Activated CD4-positive, CD25-positive, alpha-beta regulatory T cell treated with anti-CD3 and anti-CD28 coated beads, Interleukin-2, amount 50 U/mL, for 16 hours (primary cell): ENCODE measurements around the gene CRHR1.
"Not testable (repeated sequence)": the region's sequence is repeated elsewhere in the genome, so short reads cannot be mapped to it uniquely, and the experiment has no call there.

Source experiments
- DNase-seq: peaks from one replicate; pipeline ENCODE4 v3.0.0-alpha.2; 2020; ENCODE audit warnings: low read depth, low spot score

CRHR1 gene

DNA sequence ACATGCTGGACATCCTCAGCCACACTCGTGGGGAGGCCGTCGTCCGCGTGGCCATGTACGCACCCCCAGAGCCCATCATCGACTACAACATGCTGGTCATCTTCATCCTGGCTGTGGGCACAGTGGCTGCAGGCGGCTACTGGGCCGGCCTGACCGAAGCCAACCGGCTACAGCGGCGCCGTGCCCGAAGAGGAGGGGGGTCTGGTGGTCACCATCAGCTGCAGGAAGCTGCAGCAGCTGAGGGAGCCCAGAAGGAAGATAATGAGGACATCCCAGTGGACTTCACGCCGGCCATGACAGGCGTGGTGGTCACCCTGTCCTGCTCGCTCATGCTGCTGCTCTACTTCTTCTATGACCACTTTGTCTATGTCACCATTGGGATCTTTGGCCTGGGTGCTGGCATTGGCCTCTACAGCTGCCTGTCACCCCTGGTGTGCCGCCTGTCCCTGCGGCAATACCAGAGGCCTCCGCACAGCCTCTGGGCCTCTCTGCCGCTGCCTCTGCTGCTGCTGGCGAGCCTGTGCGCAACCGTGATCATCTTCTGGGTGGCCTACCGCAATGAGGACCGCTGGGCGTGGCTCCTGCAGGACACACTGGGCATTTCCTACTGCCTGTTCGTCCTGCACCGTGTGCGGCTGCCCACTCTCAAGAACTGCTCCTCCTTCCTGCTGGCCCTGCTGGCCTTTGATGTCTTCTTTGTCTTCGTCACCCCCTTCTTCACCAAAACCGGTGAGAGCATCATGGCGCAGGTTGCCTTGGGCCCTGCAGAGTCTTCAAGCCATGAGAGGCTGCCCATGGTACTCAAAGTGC is 61.5 kb downstream of the CRHR1 start:
- DNase-seq: no peak

GRCh38 chr17:45846223-45846622 is 62.1 kb downstream of the CRHR1 start:
- no peak for DNase-seq

DNA sequence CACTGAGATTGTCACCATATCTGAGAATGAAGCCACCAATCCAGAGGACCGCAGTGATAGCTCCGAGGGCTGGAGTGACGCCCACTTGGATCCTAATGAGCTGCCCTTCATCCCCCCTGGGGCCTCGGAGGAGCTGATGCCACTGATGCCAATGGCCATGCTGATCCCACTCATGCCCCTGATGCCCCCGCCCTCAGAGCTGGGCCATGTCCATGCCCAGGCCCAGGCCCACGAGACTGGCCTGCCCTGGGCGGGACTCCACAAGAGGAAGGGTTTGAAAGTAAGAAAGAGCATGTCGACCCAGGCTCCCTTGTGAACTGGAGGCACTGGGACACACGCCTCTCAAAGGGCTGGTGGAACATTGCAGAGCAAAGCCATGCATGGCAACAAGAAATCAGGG is 62.5 kb downstream of the CRHR1 start:
- no peak for DNase-seq

GRCh38 chr17:45847101-45847500 is 63.0 kb downstream of the CRHR1 start:
- no peak for DNase-seq

DNA sequence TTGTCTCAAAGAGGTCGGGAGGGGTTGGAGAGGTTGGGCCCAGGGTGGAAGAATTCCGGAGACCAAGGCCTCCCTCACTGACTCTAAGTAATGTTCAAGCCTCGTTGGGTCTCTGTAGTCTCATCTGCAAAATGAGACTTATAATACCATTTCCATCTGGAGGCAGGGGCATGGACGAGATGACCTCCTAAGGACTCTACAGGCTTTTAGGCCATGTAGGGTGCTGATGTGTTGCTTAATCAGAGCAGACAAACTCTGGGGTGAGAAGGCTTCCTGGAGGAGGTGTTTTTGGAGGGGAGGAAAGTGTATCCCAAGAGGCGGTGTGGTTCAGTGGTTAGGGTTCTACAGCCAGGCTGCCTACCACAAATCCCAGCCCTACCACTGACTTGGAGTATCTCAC is 63.6 kb downstream of the CRHR1 start:
- no peak for DNase-seq

GRCh38 chr17:45848405-45848804 is 64.3 kb downstream of the CRHR1 start:
- no peak for DNase-seq

DNA sequence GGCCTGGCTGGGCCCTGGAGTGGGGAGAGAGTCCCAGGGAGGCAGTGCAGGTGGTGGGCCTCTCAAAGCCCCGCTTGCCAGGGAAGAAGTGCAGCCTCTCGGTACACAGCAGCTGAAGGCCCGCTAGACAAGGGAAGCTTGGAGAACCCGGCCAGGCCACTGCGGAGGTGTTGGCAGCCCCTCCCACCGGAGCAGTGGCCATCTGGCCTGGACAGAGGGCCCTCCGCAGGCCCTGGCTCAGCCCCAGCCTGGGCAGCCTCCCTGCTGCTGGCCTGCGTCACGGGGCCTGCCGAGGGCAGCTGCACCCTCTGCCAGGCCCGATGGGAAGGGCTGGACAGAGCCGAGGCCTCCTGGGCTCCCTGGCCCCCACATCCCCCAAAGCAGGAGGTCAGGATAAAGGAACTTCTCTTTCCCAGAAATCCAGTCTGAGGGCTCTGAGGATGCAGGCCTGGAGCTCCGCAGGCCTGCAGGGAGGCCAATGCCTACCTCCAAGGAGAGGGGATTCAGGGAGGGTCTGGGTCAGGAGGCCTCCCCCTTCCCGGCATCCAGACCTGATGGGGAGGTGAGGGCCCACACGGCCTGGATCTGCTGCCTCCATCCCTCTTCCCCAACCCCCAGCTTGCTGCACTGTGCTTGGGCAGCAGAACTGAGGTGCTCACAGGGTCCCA is 64.9 kb downstream of the CRHR1 start:
- DNase-seq: no peak

- DNase-seq: no peak
Measured at GRCh38 chr17:45849536-45849990, 65.4 kb downstream of the CRHR1 start.

GRCh38 chr17:45850011-45850410 is 65.9 kb downstream of the CRHR1 start:
- no peak for DNase-seq

DNA sequence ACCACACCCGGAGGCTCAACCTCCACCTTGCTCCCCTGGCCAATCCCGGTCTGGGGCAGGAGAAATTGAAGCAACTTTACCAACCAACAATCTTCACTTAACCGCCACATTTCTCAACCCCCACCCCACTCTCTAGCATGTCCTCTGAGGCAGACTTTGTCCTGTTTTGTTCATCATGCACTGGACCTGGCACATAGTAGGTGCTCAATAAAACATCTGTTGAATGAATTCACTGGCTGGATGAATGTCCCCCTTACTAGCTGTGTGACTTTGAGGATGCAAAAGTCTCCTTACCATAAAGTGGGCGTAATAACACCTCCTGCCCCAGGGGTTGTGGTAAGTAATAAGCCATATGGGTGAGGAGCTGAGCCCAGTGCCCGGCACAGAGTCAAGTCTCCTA is 66.3 kb downstream of the CRHR1 start:
- DNase-seq: no peak

DNA sequence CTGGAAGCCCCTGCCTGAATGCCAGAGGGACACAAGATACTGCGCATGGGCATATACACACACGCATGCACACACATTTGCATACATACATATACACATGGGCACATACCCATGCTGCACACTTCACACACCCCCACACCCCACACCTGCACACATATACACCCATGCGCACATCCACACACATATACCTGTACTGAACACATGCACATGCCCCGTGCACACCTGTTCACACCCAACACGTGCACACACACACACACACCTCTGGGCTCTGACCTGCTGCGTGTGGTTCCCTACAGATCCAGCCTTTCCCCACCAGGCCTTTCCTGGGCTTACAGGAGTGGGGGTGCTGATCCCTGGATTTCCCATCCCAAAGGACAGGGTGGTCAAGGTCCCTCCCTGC is 66.9 kb downstream of the CRHR1 start:
- no peak for DNase-seq

- no peak for DNase-seq
Measured at GRCh38 chr17:45851464-45851863, 67.3 kb downstream of the CRHR1 start.

DNA sequence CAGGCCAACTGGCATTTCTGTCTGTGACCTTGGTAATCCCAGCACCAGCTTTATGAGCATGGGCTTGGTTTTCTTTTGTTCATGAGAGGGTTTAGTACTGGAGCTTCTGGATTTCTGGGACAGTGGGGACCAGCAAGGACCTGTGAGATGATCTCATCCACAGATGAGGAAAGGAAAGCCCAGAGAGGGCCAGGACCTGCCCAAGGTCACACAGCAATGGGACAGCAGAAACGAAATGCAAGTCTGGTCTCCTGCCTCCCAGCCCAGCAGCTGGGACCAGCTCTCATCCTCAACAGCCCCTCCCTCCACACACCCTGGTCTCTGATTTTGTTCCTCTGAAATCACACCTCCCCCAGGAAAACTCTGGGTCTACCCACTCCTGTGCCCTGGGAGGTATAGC is 67.8 kb downstream of the CRHR1 start:
- no peak for DNase-seq

DNA sequence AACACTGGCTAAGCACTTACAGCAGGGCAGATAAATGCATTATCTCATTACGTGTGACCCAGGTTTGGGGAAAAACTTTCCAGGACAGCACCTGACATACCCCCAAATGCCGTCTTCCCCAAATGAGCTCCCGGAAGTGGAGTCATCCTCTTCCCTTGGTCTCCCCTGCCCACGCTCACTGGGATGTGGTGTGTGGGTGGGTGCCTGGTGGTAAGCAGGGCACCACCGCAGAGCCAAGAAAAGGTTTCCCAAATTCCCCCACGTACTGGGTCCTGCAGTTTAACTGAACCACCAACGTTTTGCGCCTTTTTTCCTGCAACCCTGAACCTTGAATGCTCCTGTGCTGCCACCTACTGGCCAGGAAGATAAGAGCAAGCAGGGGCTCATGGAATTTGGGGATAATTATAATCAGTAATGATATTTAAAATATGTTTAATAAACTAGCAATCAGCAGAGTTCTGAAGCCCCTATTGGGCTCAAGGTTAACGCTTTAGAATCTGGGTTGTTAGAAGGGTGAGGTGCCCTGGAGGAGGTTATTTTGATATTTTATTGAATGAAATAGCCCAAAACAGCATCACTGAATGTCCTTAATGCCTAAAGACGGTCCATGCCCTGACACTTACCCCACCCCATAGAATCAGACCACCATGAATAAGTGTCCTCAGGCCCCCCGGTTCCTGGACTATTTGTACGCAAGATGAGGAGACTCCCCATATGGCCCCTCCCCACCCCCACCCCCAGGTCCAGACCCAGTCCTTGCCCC is 68.6 kb downstream of the CRHR1 start:
- peak; percentile 30 for DNase-seq

DNA sequence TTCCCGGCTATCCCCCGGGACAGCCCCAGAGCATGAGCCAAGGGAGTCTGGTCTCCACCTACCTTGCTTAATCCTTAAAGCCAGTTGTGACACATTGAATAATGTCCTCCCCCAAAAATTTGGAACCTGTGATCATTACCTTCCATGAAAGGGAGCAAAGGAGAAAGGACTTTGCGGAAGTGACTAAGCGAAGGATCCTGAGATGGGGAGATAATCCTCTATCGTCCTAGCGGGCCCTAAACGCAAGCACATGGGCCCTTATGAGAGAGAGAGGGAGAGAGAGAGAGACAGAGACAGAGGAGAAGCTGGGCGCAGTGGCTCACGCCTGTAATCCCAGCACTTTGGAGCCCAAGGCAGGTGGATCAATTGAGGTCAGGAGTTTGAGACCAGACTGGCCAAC is 70.1 kb downstream of the CRHR1 start:
- no peak for DNase-seq

- no peak for DNase-seq
Measured at GRCh38 chr17:45855691-45856336, 71.7 kb downstream of the CRHR1 start.

- DNase-seq: no peak
Measured at GRCh38 chr17:45857977-45858708, 74.0 kb downstream of the CRHR1 start.

DNA sequence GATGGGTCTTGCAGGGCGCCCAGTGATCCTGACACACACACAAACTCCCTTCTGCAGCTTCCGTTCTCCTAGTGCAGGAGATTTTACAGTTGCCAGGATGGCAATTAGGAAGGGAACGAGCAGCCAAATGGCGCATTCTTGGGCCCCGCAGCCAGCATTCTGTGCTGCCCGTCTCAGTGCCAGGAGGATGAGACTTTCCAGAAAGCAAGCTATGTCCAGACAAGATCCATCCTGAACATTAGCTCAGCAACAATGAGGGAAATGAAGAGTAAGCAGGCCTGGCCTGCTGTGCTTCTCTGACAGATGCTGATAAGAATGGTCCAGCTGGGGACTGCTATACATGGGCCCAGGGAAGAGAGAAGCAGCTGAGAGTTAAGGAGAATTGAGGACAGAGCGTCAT is 77.0 kb downstream of the CRHR1 start:
- DNase-seq: no peak

DNA sequence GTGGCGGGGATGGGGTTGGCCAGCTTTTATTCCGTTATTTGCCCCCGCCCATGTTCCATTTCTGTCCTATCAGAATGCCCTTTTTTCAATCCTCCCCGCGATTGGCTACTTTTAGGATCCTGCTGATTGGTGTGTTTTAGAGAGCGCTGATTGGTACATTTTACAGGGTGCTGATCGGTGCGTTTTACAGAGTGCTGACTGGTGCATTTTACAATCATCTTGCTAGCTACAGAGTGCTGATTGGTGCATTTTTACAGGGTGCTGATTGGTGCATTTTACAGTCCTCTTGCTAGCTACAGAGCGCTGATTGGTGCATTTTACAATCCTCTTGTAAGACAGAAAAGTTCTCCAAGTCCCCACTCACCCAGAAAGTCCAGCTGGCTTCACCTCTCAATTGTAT is 78.0 kb downstream of the CRHR1 start:
- not testable (repeated sequence) for DNase-seq

- DNase-seq: no peak
Measured at GRCh38 chr17:45863857-45864654, 79.9 kb downstream of the CRHR1 start.
